ENCODE measurements around the gene GATA6.

DNA sequence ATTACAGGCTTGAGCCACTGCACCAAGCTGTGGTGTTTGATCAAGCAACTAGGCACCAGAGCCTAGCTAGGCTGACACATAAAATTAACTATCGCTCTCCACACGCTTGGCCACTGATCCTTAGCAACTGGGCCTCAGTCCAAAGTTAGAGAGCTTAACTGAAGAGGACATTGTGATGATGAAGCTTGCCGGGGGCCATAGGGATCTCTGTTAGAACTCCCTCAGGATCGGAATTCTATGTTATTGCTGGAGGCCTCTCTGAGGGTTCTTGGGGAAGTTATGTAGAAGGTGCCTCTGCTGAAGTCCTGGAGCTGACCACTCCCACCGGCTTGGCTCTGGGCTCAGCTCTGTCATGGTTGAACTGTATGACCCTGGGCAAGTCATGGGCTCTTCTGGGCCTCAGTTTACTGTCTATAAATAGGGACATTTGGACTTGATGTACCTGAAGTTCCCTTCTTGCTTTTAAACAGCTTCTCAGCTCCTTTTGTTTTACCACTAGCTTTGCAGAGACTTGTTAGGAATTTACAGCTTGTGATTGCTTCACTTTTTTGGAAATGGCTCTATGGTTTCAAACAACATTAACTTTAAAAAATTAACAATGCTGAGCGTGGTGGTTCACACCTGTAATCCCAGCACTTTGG, 44.1 kb downstream of the GATA6 start:
- TF ChIP-seq, protein P1, sequence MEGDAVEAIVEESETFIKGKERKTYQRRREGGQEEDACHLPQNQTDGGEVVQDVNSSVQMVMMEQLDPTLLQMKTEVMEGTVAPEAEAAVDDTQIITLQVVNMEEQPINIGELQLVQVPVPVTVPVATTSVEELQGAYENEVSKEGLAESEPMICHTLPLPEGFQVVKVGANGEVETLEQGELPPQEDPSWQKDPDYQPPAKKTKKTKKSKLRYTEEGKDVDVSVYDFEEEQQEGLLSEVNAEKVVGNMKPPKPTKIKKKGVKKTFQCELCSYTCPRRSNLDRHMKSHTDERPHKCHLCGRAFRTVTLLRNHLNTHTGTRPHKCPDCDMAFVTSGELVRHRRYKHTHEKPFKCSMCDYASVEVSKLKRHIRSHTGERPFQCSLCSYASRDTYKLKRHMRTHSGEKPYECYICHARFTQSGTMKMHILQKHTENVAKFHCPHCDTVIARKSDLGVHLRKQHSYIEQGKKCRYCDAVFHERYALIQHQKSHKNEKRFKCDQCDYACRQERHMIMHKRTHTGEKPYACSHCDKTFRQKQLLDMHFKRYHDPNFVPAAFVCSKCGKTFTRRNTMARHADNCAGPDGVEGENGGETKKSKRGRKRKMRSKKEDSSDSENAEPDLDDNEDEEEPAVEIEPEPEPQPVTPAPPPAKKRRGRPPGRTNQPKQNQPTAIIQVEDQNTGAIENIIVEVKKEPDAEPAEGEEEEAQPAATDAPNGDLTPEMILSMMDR (conservative IDR thresholded peaks at IDR 0.05 in 1 of 2, IDR thresholded peaks at IDR 0.05 in 1 of 2; ENCODE audit: low read depth in 1 of 2, low read length in 2 of 2), result no peak
- TF ChIP-seq EZH2 (IDR thresholded peaks at IDR 0.05; ENCODE audit: low read length, missing control alignments), result no peak
